GM23338 (cell line): ENCODE results near the gene SERPINB6. TPM values are rescaled to one million over a fixed set of nuclear protein-coding genes. Genes with fewer than 3 reads are reported as not detected.

Experiments
- ATAC-seq: fragments of 200-7000 bp; cut with Tn5 transposase; 3 replicates; pipeline ENCODE4 v1.9.1; 2020
- DNase-seq: peaks from one replicate; pipeline ENCODE4 v3.0.0-alpha.2; 2015; ENCODE audit warnings: low spot score
- H2AFZ ChIP-seq: fragments of 200-600 bp; sonication (generic); 2 replicates; pipeline ENCODE4 v1.8.0; 2016; ENCODE audit warnings: antibody characterized with exemption, mild to moderate bottlenecking, moderate library complexity
- H3F3A ChIP-seq: fragments of 200-600 bp; sonication (generic); replicated peaks from 2 replicates; pipeline ENCODE4 v1.8.0; 2017; ENCODE audit warnings: antibody characterized with exemption, mixed run types, low read depth
- H3K27ac ChIP-seq: fragments of 200-600 bp; sonication (generic); 2 replicates; pipeline ENCODE4 v1.6.1; 2016; ENCODE audit warnings: low read depth
- H3K27me3 ChIP-seq: fragments of 200-600 bp; sonication (generic); 2 replicates; pipeline ENCODE4 v1.8.0; 2016; ENCODE audit warnings: mild to moderate bottlenecking, mixed run types, moderate library complexity; ENCODE audit not compliant: insufficient read depth
- H3K36me3 ChIP-seq: fragments of 200-600 bp; sonication (generic); 2 replicates; pipeline ENCODE4 v1.8.0; 2016; ENCODE audit warnings: mild to moderate bottlenecking; ENCODE audit not compliant: insufficient read depth
- H3K4me1 ChIP-seq: fragments of 200-600 bp; sonication (generic); 2 replicates; pipeline ENCODE4 v1.8.0; 2016; ENCODE audit warnings: mild to moderate bottlenecking, moderate library complexity; ENCODE audit not compliant: insufficient read depth
- H3K4me2 ChIP-seq: fragments of 200-600 bp; sonication (generic); 2 replicates; pipeline ENCODE4 v1.7.1; 2017; ENCODE audit warnings: mixed run types
- H3K4me3 ChIP-seq: fragments of 200-600 bp; sonication (generic); 2 replicates; pipeline ENCODE4 v1.6.1; 2016; ENCODE audit warnings: mixed run types
- H3K79me2 ChIP-seq: fragments of 200-600 bp; sonication (generic); replicated peaks from 2 replicates; pipeline ENCODE4 v1.8.0; 2017; ENCODE audit warnings: mild to moderate bottlenecking; ENCODE audit not compliant: insufficient read depth
- H3K9me2 ChIP-seq: fragments of 200-600 bp; sonication (generic); 2 replicates; pipeline ENCODE4 v1.8.0; 2017; ENCODE audit not compliant: insufficient read depth
- H4K20me1 ChIP-seq: fragments of 200-600 bp; sonication (generic); replicated peaks from 2 replicates; pipeline ENCODE4 v1.8.0; 2017; ENCODE audit warnings: mild to moderate bottlenecking; ENCODE audit not compliant: insufficient read depth
- H3K27ac Mint-ChIP-seq: 2 replicates; pipeline ENCODE4 v1.8.0; 2020; ENCODE audit warnings: inconsistent platforms, mild to moderate bottlenecking, moderate library complexity, mixed read lengths
- H3K27me3 Mint-ChIP-seq: 3 replicates; pipeline ENCODE4 v1.8.0; 2022; ENCODE audit warnings: low read depth, mild to moderate bottlenecking, moderate library complexity, mixed read lengths, inconsistent platforms; ENCODE audit not compliant: insufficient read depth, poor library complexity
- H3K36me3 Mint-ChIP-seq: 3 replicates; pipeline ENCODE4 v1.8.0; 2021; ENCODE audit warnings: low read depth, mild to moderate bottlenecking, inconsistent platforms, moderate library complexity, mixed read lengths
- H3K4me1 Mint-ChIP-seq: 3 replicates; pipeline ENCODE4 v1.8.0; 2020; ENCODE audit warnings: mild to moderate bottlenecking, inconsistent platforms, mixed read lengths
- H3K4me3 Mint-ChIP-seq: 3 replicates; pipeline ENCODE4 v1.8.0; 2021; ENCODE audit warnings: moderate library complexity, mild to moderate bottlenecking, inconsistent platforms, mixed read lengths
- H3K9me3 Mint-ChIP-seq: 3 replicates; pipeline ENCODE4 v1.8.0; 2020; ENCODE audit warnings: moderate library complexity, mild to moderate bottlenecking, inconsistent platforms, mixed read lengths
- CREB1 ChIP-seq: fragments of 250-450 bp; sonication (Bioruptor Pico); IDR thresholded peaks from 2 replicates; pipeline ENCODE4 v1.5.0; 2020; ENCODE audit warnings: low read depth, mild to moderate bottlenecking, moderate library complexity
- CTCF ChIP-seq, 2 experiments: fragments of 200-600 bp in 1 of 2; sonication (generic) in 1 of 2; conservative IDR thresholded peaks; 2 replicates each; pipeline versions ENCODE4 v1.5.1 to v1.6.1; 2016 to 2017; ENCODE audit warnings: antibody characterized with exemption in 2 of 2, low read depth in 2 of 2, mild to moderate bottlenecking in 2 of 2, moderate library complexity in 1 of 2
- ETS1 ChIP-seq: IDR thresholded peaks from 2 replicates; pipeline ENCODE4 v1.6.1; 2016; ENCODE audit warnings: antibody characterized with exemption
- JUNB ChIP-seq: IDR thresholded peaks from one replicate; pipeline ENCODE4 v1.6.1; 2016; ENCODE audit warnings: antibody characterized with exemption; ENCODE audit not compliant: unreplicated experiment
- REST ChIP-seq: IDR thresholded peaks from one replicate; pipeline ENCODE4 v1.6.1; 2018; ENCODE audit warnings: antibody characterized with exemption; ENCODE audit not compliant: unreplicated experiment
- STAT1 ChIP-seq: IDR thresholded peaks from one replicate; pipeline ENCODE4 v1.6.1; 2016; ENCODE audit warnings: antibody characterized with exemption; ENCODE audit not compliant: unreplicated experiment
- ZNF114 ChIP-seq: fragments of 250-450 bp; sonication (Bioruptor Pico); IDR thresholded peaks from 2 replicates; pipeline ENCODE4 v1.5.0; 2020; ENCODE audit warnings: mild to moderate bottlenecking, moderate library complexity
- ZNF462 ChIP-seq: fragments of 250-450 bp; sonication (Bioruptor Pico); IDR thresholded peaks from 2 replicates; pipeline ENCODE4 v1.5.0; 2020; ENCODE audit warnings: mild to moderate bottlenecking, moderate library complexity
- polyA plus RNA-seq: library from polyadenylated mRNA; unstranded; fragments of >200 nt; fragmentation: Nextera tagmentation; extraction: Ambion mirVana; gene quantifications from 2 replicates; pipeline ENCODE4 v1.2.1, GENCODE V29; 2016
- total RNA-seq: library from RNA; depleted of rRNA; stranded (reverse); fragments of >200 nt; shearing (Covaris generic); gene quantifications from 2 replicates; pipeline ENCODE4 v1.2.3, GENCODE V29; 2014

The SERPINB6 gene
- total and polyA plus RNA-seq, 2 experiments from 2014 or later: 25.9 to 38.5 TPM

- Mint-ChIP-seq H3K36me3 (no peaks in the 10 kb centered on the region), H3K4me3 (peak overlapping the region; percentile 82), H3K4me1 (peaks cover 4% of the 10 kb centered on the region; the same call in 2 of the 3 replicates), H3K27me3 (peaks cover 13% of the 10 kb centered on the region), H3K27ac (no peak overlapping the region), H3K9me3 (peaks cover 12% of the 10 kb centered on the region; the same call in 2 of the 3 replicates)
- ATAC-seq (peak; percentile 84), DNase-seq (peak; percentile 77)
- H2AFZ ChIP-seq: no peak overlapping the region; the same call in 1 of the 2 replicates
- H3K79me2 ChIP-seq: no peaks in the 10 kb centered on the region
- H3K36me3 ChIP-seq: no peaks in the 10 kb centered on the region
- H3K27me3 ChIP-seq: peaks cover 9% of the 10 kb centered on the region
- peaks cover 12% of the 10 kb centered on the region for H3F3A ChIP-seq
- 0 out of 2 replicates have a peak, but pooled peaks cover 5% of the 10 kb centered on the region for H3K9me2 ChIP-seq
- H3K27ac ChIP-seq: no peak overlapping the region
- H4K20me1 ChIP-seq: no peaks in the 10 kb centered on the region
- 0 out of 2 replicates have a peak, but pooled peaks cover 6% of the 10 kb centered on the region for H3K4me1 ChIP-seq
- H3K4me3 ChIP-seq: peak overlapping the region; percentile 63
- TF ChIP-seq CREB1 (CRISPR knock-in tag): no peak
- no peak for TF ChIP-seq STAT1
- no peak for TF ChIP-seq ETS1
- TF ChIP-seq ZNF114: no peak
- TF ChIP-seq JUNB: no peak
- TF ChIP-seq CTCF (conservative IDR thresholded peaks at IDR 0.05; ENCODE audit: low read depth in 2 of 2): no peak
- TF ChIP-seq ZNF462 (CRISPR knock-in tag): no peak
- TF ChIP-seq REST: no peak
- peak overlapping the region; percentile 82 for H3K4me2 ChIP-seq
Measured at GRCh38 chr6:2970753-2971419, 481 bp downstream of the SERPINB6 start.
